ENCODE measurements around the gene EEF1A2. TPM values are rescaled to one million over a fixed set of nuclear protein-coding genes. Genes with fewer than 3 reads are reported as not detected.

Gene EEF1A2
- total and polyA plus RNA-seq, 2 of the 4 experiments (the other 2 are of a cell fraction), result 1.3 to 4.6 TPM

GRCh38 chr20:63508072-63508768 lies 9.3 kb upstream of the EEF1A2 start:
- H2BK20ac ChIP-seq (ENCODE audit: low read depth, low read length), result no peak overlapping the region
- ChIA-PET POLR2A (ENCODE audit: unreplicated experiment) (no interaction called here), CTCF (no interaction called here)
- H3K18ac ChIP-seq (ENCODE audit: low read depth, low read length), result no peak overlapping the region
- H2BK15ac ChIP-seq (ENCODE audit: low read depth, low read length), result no peak overlapping the region
- DNase-seq, result no peak
- no peaks in the 10 kb centered on the region for H4K20me1 ChIP-seq (ENCODE audit: insufficient read depth, low read length)
- peaks cover 32% of the 10 kb centered on the region for H3K27me3 ChIP-seq (ENCODE audit: control insufficient read depth, insufficient read depth, low read length)
- intact Hi-C loops (cut with micrococcal nuclease), result no loop called here
- no peak overlapping the region for H3K27ac ChIP-seq (ENCODE audit: insufficient read depth, low read length)
- H3K9ac ChIP-seq (ENCODE audit: low read depth, low read length), result no peak overlapping the region
- H3K79me1 ChIP-seq (ENCODE audit: low read depth in 1 of 2, low read length in 2 of 2), result no peaks in the 10 kb centered on the region
- H3K4ac ChIP-seq (ENCODE audit: low read depth, low read length), result no peak overlapping the region
- dilution Hi-C loops (cut with HindIII; ENCODE audit: low sequenced_read_pairs, unreplicated experiment), result no loop called here
- H3K23ac ChIP-seq (ENCODE audit: low read depth, low read length), result no peak overlapping the region
- peak overlapping the region; percentile 45 for H2AK9ac ChIP-seq (replicated peaks; ENCODE audit: low read depth, low read length, poor library complexity)
- no peak overlapping the region for H4K91ac ChIP-seq (ENCODE audit: insufficient read depth, low read depth, low read length)
- no peak for ATAC-seq (ENCODE audit: low read depth)
- no peak overlapping the region for H3K56ac ChIP-seq (ENCODE audit: extremely low read depth, insufficient read depth, low read length)
- H2AK5ac ChIP-seq (ENCODE audit: low read depth, low read length), result no peak overlapping the region
- H2AFZ ChIP-seq (replicated peaks; ENCODE audit: low read length, poor library complexity), result no peak overlapping the region
- H4K5ac ChIP-seq (ENCODE audit: low read depth, low read length), result no peak overlapping the region
- no peak overlapping the region for H2BK120ac ChIP-seq (ENCODE audit: low read depth, low read length)
- H3K4me1 ChIP-seq (ENCODE audit: control insufficient read depth, insufficient read depth, low read length), result 0 out of 2 replicates have a peak, but pooled peaks cover 1% of the 10 kb centered on the region
- no peak overlapping the region for H3K4me2 ChIP-seq (ENCODE audit: low read depth, low read length)
- no peak overlapping the region for H4K8ac ChIP-seq (ENCODE audit: low read depth in 2 of 2, low read length in 2 of 2)
- no peaks in the 10 kb centered on the region for H3K9me1 ChIP-seq (ENCODE audit: insufficient read depth, low read length)
- WGBS, 2 experiments (ENCODE audit: extremely low coverage in 2 of 2, insufficient read length in 1 of 2), result 93% methylated on average over 12 of the region's 33 CpGs; no CpG with 5 or more reads in 1 of the 2 experiments
- no peak overlapping the region for H3K4me3 ChIP-seq (ENCODE audit: insufficient read depth, low read depth, low read length)
- H3K9me3 ChIP-seq (ENCODE audit: control insufficient read depth, insufficient read depth, low read length), result peaks cover 29% of the 10 kb centered on the region
- no peak overlapping the region for H3K14ac ChIP-seq (replicated peaks; ENCODE audit: low read depth, low read length)
- H3K36me3 ChIP-seq (ENCODE audit: control insufficient read depth, insufficient read depth, low read length), result no peaks in the 10 kb centered on the region
- BruUV-seq (replicated peaks), result no TSS peak
- in situ Hi-C loops (cut with MboI; ENCODE audit: low sequenced_read_pairs), result no loop called here
- no peak for TF ChIP-seq SMC3 (IDR thresholded peaks at IDR 0.05; ENCODE audit: low read depth, low read length)
- TF ChIP-seq NFE2L2 (IDR thresholded peaks at IDR 0.05; ENCODE audit: low read depth, low read length), result no peak
- TF ChIP-seq, protein P1, sequence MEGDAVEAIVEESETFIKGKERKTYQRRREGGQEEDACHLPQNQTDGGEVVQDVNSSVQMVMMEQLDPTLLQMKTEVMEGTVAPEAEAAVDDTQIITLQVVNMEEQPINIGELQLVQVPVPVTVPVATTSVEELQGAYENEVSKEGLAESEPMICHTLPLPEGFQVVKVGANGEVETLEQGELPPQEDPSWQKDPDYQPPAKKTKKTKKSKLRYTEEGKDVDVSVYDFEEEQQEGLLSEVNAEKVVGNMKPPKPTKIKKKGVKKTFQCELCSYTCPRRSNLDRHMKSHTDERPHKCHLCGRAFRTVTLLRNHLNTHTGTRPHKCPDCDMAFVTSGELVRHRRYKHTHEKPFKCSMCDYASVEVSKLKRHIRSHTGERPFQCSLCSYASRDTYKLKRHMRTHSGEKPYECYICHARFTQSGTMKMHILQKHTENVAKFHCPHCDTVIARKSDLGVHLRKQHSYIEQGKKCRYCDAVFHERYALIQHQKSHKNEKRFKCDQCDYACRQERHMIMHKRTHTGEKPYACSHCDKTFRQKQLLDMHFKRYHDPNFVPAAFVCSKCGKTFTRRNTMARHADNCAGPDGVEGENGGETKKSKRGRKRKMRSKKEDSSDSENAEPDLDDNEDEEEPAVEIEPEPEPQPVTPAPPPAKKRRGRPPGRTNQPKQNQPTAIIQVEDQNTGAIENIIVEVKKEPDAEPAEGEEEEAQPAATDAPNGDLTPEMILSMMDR (conservative IDR thresholded peaks at IDR 0.05; ENCODE audit: low read depth, low read length), result no peak
- TF ChIP-seq CEBPB (IDR thresholded peaks at IDR 0.05; ENCODE audit: low read depth, low read length), result no peak
- TF ChIP-seq MAZ (IDR thresholded peaks at IDR 0.05; ENCODE audit: borderline replicate concordance, low read depth, low read length), result no peak
- TF ChIP-seq BHLHE40 (IDR thresholded peaks at IDR 0.05; ENCODE audit: low read depth, low read length), result no peak
- no peak for TF ChIP-seq MXI1 (IDR thresholded peaks at IDR 0.05; ENCODE audit: borderline replicate concordance, low read depth, low read length)
- TF ChIP-seq CHD1 (IDR thresholded peaks at IDR 0.05; ENCODE audit: low read depth, low read length), result no peak
- TF ChIP-seq, protein P2, sequence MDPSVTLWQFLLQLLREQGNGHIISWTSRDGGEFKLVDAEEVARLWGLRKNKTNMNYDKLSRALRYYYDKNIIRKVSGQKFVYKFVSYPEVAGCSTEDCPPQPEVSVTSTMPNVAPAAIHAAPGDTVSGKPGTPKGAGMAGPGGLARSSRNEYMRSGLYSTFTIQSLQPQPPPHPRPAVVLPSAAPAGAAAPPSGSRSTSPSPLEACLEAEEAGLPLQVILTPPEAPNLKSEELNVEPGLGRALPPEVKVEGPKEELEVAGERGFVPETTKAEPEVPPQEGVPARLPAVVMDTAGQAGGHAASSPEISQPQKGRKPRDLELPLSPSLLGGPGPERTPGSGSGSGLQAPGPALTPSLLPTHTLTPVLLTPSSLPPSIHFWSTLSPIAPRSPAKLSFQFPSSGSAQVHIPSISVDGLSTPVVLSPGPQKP (IDR thresholded peaks at IDR 0.05; ENCODE audit: borderline replicate concordance, low read depth, low read length), result no peak
- no peak for TF ChIP-seq FOS (IDR thresholded peaks at IDR 0.05; ENCODE audit: low read depth, low read length)
- no peak for TF ChIP-seq RAD21 (IDR thresholded peaks at IDR 0.05; ENCODE audit: low read length)
- no peak for TF ChIP-seq POLR2A (IDR thresholded peaks at IDR 0.05; ENCODE audit: low read depth, low read length)
- no peak for TF ChIP-seq MAFK (IDR thresholded peaks at IDR 0.05; ENCODE audit: low read depth, low read length)
- H2BK5ac ChIP-seq (ENCODE audit: low read depth, low read length, poor library complexity, severe bottlenecking), result no peak overlapping the region

Measured in IMR-90 (cell line).